ENCODE measurements around the gene LNPK.

DNA sequence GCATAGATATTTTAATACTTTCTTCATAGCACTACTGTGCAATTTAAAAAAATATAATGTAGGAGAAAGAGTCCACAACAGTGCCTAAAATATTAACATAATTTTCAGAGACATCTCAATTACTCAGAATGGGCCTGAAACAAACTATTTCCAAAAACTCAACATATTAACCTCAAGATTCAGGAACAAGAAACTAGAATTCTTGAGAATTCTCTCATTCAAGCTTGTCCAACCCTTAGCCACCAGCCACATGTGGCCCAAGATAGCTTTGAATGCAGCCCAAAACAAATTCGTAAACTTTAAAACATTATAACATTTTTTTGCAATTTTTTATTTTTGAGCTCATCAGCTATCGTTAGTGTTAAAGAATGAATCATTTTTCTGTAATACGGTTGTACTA lies 35.2 kb downstream of the LNPK start:
- TF ChIP-seq, protein P1, sequence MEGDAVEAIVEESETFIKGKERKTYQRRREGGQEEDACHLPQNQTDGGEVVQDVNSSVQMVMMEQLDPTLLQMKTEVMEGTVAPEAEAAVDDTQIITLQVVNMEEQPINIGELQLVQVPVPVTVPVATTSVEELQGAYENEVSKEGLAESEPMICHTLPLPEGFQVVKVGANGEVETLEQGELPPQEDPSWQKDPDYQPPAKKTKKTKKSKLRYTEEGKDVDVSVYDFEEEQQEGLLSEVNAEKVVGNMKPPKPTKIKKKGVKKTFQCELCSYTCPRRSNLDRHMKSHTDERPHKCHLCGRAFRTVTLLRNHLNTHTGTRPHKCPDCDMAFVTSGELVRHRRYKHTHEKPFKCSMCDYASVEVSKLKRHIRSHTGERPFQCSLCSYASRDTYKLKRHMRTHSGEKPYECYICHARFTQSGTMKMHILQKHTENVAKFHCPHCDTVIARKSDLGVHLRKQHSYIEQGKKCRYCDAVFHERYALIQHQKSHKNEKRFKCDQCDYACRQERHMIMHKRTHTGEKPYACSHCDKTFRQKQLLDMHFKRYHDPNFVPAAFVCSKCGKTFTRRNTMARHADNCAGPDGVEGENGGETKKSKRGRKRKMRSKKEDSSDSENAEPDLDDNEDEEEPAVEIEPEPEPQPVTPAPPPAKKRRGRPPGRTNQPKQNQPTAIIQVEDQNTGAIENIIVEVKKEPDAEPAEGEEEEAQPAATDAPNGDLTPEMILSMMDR (IDR thresholded peaks at IDR 0.05): no peak
- no peak for TF ChIP-seq EZH2 (IDR thresholded peaks at IDR 0.05)
